ENCODE data around the gene ATXN1.

ATXN1 gene

DNA sequence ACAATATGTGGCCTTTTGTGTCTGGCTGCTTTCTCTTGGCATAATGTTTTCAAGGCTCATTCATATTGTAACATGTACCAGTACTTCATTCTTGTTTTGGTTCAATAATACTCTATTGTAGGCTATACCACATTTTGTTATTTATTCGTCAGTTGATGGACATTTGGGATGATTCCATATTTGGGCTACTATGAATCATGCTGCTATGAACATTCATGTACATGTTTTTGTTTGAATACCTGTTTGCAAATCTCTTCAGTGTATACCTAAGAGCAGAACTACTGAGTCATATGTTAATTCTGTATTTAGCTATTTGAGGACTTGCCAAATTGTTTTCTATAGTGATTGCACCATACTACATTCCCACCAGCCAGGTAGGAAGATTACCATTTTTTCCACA is 263.0 kb downstream of the ATXN1 start:
- DNase-seq (ENCODE audit: low spot score) = no peak

DNA sequence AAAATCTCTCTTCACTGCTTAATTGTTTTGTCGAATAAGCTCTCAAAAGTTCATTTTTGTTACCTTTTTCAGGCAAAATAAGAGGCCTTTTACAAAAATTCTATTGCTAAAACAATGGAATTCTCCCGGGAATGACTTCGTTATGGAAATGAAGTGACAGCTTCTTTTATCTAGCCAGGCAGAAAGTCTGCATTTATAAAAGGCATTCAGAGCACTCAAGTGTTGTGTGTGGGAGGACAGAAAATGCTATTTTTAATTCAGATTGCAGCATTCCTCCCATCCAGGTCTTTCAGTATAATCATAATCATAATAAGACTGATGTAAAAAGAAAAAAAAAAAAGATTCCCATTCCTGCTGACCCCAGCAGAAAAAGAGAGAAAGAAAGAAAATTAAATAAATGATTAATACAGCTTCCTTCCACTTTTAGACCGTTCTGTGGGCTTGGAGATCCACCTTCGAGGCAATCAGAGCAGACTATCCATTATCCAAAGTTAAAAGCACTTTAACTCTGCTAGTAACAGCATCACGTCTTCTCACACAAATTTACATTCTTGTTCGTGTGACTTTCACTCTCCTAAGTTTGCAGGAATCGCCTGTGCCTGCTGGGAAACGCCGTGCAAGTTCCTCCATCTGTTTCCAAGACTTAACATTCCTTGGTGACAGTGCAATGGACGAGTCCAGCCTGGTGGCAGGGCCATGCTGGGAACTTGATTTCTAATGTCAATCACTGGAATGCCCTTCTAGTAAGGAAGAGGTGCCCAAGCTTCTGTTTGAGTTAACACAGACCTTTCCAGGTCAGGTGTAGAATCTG is 264.1 kb downstream of the ATXN1 start:
- DNase-seq (ENCODE audit: low spot score) = no peak

DNA sequence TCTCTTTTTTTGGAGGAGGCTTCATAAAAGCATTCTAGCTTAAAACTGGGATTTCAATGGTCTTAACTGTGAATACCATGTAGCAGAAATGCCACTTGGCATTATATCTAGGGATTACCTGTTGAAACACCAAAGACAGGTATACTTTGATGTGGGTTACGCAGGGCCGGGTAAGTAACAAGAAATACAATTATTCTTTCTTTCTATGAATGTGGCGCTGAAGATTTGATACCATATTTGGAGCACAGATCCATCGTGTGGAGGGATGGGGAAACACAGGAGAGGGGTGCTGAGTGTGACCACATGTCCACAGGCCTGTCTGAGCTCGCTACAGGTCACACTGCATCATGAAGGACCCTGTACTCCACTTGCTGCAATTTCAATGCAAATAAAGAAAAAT is 265.1 kb downstream of the ATXN1 start:
- no peak for DNase-seq (ENCODE audit: low spot score)

DNA sequence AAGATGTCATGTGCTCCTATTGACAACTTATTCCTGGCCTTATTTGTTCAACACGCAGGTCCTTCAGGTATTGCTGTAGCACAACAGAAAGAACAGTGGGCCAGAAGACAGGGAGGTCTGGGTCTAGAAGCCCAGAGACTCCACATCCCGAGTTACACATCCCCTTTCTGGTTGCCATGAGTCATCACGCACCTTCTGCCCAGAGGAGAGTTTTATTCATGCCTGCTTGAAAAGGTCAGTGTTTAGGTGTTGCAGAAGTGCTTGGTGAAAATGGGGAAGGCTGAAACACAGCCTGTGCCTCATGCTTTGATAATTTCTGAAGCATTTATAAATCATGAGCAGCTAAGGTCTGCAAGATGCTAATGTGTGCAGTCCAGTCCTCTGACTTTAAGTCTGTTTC is 266.5 kb downstream of the ATXN1 start:
- DNase-seq (ENCODE audit: low spot score) = no peak

DNA sequence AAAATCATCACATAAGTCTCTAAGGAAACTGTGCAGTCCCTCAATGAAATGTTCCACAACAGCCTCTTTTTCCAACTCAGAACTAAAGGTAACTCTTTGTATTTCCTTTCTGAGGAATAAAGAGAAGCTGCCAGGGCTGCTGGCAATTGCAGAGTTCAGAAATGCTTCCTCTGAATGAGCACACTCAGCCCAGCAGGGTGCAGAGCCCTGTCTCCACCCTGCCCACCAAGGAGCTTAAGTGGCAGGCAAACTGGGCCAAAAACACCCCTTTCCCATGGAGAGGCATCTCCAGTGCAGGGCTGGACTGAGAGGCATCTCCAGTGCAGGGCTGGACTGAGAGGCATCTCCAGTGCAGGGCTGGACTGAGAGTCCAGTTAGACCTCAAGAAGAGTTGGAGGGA is 267.5 kb downstream of the ATXN1 start:
- DNase-seq (ENCODE audit: low spot score) = no peak

DNA sequence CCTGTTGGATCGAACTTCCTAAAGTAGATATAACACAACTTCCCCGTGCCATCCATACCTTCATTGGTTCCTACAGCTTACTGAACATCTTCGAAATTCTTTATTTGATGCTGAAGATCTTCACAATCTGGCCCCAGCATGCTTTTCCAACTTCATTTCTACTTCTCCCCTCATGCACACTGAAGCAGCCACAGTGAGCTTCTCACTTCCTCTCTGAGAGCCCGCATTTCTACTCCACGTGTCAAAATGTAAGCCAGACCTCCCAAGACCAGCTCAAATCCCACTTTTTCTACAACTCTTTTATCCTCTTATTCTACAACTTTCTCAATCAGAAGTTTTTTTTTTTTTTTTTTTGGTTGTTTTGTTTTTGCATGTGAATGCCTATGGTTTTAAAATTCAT is 268.1 kb downstream of the ATXN1 start:
- DNase-seq (ENCODE audit: low spot score) = no peak

DNA sequence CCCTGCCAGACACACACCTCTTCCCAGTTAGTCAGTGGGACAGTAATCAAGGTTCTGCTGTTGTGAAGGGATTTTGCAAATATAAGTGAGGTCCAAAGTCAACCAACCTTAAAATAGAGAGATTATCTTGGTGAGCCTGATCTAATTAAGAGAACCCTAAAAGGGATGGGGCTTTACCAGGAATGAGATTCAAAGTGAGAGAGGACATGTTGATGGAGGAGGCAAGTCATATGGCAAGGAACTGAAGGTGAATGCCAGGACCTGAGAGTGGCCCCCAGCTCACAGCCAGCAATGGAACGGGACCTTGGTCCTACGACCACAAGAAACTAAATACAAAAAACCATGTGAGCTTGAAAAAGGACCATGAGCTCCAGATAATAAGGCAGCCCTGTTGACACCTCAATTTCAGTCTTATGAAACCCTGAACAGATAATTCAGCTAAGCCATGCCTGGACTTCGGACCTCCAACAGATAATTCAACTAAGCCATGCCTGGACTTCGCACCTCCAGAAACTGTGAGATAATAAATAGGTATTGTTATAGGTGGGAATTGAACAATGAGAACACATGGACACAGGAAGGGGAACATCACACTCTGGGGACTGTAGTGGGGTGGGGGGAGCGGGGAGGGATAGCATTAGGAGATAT is 269.5 kb downstream of the ATXN1 start:
- DNase-seq (ENCODE audit: low spot score) = no peak

DNA sequence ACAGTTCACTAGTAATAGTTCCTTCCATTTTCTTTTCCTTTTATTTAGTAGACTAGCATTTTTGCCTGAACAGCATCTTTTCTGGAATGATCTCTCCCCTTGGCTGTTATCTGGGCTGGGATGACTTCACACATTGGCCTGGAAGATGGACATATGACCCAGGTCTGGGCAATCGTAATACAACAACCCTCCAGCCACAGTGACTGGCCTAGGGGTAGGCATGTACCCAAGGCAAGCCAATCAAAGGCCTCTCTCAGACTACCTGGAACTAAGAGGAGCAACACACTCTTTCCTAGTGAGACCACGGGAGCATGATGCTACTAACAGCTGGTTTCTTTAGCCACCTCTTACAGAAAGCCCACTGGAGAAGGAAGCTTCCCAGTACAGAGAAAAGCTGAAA is 270.6 kb downstream of the ATXN1 start:
- DNase-seq (ENCODE audit: low spot score) = no peak

DNA sequence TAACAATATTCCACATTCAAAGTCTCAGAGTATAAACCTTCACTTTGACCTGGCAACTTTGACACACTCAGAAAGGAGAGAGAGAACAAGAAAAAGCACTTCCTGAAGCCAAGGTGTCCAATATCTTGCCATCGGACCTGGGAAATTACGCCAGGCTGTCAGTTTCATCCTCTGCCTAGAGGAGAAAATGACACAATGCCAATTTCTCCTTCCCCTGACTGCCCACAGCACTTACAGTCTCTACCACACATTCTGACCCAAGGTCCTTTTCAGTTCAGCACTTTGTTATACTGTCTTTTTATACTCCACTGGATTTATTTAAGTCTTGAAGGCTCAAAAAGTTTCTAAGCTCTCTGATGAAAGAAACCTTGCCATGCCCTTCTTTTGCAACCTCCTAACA is 272.4 kb downstream of the ATXN1 start:
- DNase-seq (ENCODE audit: low spot score) = no peak

DNA sequence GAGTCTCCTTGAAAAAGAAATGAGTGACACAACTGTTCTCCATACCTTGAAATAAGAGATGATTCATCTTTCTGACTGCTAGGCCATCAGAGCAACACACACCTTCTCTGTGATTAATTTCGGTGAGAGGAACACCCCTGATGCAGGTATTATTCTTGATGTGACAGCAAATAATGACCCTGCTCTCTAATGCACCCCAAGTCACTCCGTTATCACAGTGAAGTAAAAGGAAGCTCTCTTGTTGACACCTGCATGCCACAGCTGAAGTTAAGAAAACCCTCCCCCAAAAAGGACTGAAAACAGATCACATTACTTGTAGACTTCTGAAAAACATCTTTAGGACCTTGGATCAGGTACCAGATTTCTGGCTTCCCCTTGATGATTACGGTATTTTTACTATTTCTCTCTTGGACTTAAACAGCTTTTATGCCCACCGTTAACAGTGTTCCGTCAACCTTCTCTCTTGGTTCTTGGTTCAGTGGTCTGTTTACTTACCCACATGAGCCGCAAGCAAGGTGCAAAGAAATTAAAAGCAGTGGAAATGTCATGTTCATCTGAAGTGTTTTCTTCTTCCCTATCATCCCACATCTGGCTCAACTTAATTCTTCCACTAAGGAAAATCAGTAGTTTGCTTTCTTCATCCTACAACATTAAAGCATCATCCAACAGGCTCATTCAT is 273.1 kb downstream of the ATXN1 start:
- DNase-seq (ENCODE audit: low spot score) = no peak

DNA sequence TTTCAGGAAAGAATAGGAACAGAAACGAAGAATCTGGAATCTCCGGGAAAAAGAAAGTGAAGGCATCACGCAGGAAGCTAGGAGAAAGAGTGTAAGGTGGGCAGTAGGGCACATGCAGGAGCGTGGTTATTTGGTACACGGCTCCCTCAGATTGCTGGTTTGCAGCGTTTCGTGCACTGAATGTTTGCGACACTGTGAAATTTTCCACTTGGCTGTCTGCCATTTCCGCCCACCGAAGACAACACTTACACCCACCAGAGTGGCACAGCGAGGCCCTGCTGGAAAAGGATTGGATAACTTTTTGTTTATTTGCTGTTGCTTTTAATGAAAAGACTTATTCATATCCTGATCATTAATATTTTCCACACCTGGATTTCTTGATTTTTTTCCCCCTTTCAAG is 274.6 kb downstream of the ATXN1 start:
- DNase-seq (ENCODE audit: low spot score) = peak; percentile 48

DNA sequence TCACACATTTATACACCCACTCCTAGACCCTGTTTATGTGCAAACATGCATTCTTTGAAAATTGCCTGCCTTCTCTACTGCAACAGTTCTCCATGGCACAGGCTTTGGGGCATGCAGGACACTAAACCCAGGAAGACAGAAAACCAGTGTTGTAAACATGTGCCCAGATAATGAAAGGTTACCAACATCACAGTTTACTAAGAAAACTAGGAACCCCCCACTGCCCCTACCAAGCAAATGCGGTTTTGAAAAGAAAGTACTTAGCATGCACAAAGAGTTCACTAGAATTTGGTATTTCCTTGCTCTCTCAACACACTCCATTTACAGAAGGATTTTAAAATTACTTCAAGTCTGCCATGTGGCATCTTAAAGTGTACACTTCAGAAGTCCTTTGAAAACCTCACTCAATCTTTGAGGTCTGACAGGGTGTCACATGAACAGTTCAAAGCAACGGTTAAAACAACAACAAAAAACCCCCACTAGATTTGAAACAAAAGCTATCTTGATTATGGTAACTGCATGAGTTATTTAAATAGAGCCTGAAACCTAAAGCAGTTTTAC is 277.9 kb downstream of the ATXN1 start:
- DNase-seq (ENCODE audit: low spot score) = no peak

DNA sequence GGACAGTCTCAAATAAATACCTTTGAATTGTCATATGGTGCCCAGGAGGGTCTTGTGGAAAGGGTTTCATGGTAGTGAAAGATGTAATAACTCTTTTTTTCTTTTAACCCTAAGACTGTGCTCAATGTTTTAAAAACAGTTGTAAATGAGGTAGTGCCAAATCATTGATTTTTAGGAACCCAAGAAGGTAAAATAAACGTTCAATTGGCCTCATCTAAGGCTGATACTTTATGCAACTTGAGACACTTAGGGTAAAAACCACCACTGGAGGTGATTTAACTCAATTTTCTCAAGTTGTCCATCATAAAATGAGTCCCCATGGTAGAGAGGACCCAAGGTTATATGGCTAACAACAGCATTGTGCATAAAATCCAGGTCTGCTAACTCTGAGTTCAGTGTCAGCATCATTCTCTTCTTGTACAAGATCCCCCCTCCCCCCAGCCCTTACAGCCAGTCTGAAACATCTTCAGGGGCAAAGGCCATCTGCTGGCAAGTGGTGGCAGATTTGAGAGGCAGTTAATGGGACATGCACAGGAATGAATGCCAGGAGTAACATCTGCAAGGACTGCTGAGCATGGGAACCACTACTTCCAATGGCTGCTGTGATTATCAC is 278.5 kb downstream of the ATXN1 start:
- DNase-seq (ENCODE audit: low spot score) = no peak

DNA sequence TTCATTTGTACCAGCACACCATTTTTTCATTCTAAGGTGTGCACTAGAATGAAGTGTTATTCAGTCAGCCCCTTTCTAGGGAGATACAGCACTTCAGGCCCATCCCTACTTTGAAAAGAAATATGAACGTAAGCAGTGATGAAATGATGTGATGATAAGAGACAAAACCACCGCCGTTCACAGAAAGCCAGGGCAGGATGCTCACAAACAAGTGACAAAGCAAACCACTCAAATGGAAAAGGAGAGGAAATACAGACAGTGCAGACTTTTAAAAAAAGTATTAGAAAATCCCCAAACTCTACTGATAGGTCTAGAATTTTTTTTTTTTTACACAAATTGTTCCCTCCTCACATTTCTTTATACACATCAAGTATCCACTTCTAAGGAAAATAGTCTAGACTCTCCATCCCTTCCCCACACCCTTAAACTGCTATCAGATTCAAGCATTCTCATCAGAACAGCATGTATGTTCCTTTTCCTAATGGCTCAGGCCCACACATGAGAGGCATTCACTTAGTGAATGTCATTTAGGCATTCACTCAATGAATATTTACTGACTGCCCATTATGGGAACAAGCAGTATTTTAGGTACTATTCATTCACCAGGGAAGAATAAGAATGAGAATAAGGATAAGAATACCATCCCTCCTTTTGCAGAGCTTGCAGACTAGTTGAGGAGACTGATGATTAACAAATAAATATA is 279.4 kb downstream of the ATXN1 start:
- no peak for DNase-seq (ENCODE audit: low spot score)

DNA sequence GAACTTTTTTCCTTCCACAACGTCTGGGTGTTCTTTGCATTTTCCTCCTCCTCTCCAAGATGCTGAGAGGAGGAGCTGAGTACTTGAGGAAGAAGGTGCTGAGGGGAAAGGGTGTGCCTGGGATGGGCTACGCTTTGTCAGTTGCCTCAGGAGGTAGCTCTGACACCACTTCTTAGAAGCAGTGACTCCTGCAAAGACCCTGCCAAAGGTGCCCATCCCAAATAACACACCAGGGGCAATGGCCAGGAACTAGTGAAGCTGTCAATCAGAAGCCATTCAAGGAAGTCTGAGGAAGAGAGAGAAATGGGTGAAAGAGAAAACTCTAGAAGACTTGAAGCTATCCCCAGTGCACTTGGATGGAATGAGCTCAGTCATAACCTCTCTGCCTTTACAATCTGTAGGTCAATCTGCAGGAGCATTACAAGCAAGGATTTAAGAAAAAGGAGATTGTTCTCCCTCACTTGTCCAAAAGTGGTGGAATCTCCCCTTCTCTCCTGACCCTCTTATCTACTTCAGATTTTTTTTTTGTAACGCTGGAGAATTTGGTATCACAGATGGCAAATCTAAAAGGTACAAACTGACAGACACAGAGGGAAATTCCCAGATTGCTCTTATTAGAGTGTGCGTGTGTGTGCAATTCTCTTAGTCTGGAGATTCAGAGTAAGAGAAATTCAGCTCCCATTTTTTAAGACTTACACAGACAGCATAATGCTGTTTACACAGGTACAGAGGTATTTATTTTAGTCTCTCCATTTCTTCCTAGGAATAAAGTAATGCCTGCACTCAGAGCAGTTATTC is 280.3 kb downstream of the ATXN1 start:
- no peak for DNase-seq (ENCODE audit: low spot score)

DNA sequence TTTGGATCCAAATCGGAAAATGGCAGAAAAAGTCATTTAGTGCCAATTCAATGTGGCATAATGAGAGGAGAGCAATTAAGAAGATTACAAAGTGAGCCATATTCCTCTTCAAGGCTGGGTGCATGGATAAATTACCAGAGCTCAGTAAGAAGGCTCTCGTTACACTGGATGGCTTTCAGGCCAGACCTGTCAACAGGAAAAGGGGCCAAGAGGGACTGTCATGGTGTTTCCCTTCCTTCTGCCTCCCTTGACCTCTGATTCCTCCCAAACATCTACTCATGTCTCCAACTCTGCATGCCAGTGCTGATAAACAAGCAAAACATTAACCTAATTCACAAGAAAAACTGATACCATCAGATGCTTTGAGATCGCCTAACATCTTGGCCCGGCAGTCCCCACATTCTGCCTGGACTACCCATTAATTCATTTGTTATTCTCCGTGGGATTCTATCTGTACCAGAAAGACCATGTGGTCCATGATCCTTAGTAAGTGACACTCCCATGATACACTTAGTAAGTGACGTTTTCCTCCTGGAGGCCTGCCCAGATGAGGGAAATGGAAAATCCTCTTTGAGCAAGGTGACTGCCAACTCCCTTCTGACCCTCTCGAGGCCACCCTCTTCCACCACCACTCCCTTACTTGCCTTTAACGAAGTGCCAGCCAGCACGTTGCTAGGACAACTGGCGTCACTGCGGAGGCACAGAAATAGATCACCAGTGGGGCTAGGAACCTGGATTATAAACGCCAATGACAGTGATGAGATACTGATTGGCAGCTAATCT is 283.7 kb downstream of the ATXN1 start:
- peak; percentile 23 for DNase-seq (ENCODE audit: low spot score)

DNA sequence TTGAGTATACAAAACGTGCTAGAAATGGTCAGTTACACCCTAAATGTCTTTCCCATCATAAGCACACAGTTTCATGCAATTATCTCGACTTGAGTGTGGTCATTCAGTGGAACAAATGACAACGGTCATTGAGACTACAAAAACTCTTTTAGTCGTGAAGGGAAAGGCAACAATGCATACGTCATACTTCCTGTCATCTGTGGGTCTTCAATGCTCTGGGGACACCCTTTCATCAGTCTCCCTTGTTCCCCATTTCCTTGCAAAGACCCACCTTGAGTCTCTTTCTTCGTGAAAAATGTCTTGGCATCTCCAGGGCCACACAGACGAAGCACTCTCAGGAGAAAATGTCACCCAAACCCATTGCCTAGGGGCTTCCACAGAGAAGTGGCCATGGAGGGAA is 284.4 kb downstream of the ATXN1 start:
- no peak for DNase-seq (ENCODE audit: low spot score)

DNA sequence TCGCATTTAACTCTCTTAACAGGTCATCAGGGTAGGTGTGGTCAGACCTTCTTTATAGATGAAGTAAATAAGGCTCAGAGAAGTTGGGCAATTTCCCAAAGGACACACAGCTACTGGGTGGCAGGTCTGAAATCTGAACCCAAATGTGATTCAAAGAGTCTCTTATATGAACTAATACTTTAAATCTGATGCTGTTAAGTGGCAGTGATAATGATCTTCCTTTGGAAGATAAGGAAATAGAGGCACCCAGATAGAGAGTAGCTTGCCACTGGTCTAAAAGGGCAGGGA is 285.8 kb downstream of the ATXN1 start:
- no peak for DNase-seq (ENCODE audit: low spot score)

DNA sequence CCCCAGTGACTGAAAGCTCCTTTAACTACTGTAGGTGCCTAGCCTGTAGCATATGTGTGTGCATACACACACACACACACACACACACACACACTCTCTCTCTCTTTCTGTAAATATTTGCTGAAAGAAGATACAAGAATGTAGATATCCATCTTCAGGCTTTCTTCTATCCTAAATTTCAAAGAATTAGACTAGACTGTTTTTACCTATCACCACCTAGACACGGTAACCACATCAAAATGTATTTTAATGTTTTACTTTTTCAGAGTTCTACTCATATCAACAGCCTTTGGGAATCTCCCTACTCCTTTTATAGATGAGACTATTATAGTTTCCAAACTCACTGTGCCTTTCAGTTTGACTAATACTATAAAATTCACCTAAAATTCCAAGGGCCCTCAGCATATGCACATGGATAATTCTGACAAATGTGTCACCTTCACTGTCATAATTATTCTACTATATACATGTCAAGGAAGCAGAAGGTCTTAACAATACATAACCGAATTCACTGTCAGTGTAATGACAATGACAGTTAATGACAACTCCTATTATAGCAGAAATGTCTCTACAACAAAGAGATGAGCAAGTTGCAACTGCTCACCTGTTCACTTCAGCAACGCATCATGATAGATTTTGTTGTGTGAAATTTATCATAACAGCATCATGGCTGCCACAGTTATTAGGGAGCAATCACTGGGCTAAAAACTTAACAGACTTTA is 286.3 kb downstream of the ATXN1 start:
- DNase-seq (ENCODE audit: low spot score) = no peak

Measured in Ammon's horn (tissue), 1 donor.